Sigmoid colon (tissue), 7 donors: ENCODE measurements around the gene ATXN10. TPM values are rescaled to one million over a fixed set of nuclear protein-coding genes. Genes with fewer than 3 reads are reported as not detected.

Experiments
- DNase-seq: peaks from one replicate; pipeline ENCODE4 v3.0.0-alpha.2; 2019
- H3K27ac ChIP-seq, 4 donors: fragments of 200-600 bp; sonication (generic); one replicate each; pipeline ENCODE4 v1.5.1; 2016 to 2019; ENCODE audit warnings: mild to moderate bottlenecking in 1 of 4
- H3K27me3 ChIP-seq, 3 donors: fragments of 200-600 bp; sonication (generic); one replicate each; pipeline ENCODE4 v1.5.1; 2019; ENCODE audit warnings: mild to moderate bottlenecking in 1 of 3
- H3K36me3 ChIP-seq, 4 donors: fragments of 200-600 bp; sonication (generic); one replicate each; pipeline ENCODE4 v1.5.1; 2016 to 2019
- H3K4me1 ChIP-seq, 4 donors: fragments of 200-600 bp; sonication (generic); one replicate each; pipeline ENCODE4 v1.5.1; 2017 to 2019
- H3K4me3 ChIP-seq, 4 donors: fragments of 200-600 bp; sonication (generic); one replicate each; pipeline ENCODE4 v1.5.1; 2017 to 2019; ENCODE audit warnings: mild to moderate bottlenecking in 2 of 4, moderate library complexity in 1 of 4
- H3K9me3 ChIP-seq, 4 donors: fragments of 200-600 bp in 3 of 4; sonication (generic) in 3 of 4; one replicate each; pipeline versions ENCODE4 v1.5.1 to v1.6.1; 2013 to 2019
- CTCF ChIP-seq, 4 experiments: fragments of 450-650 bp in 3 of 4; fragments of 200-600 bp in 1 of 4; IDR thresholded peaks; one replicate each; pipeline ENCODE4 v1.5.1; 2016 to 2019; ENCODE audit warnings: antibody characterized with exemption in 4 of 4, mild to moderate bottlenecking in 3 of 4, moderate library complexity in 2 of 4
- EP300 ChIP-seq, 4 donors: sonication (generic); formaldehyde crosslinking; IDR thresholded peaks; one replicate each; pipeline ENCODE4 v1.6.1; 2017; ENCODE audit warnings: antibody characterized with exemption in 4 of 4
- POLR2A ChIP-seq, 2 donors: fragments of 450-650 bp; IDR thresholded peaks; one replicate each; pipeline ENCODE4 v1.6.1; 2016; ENCODE audit warnings: antibody characterized with exemption in 2 of 2, mild to moderate bottlenecking in 2 of 2, moderate library complexity in 2 of 2
- POLR2AphosphoS5 ChIP-seq, 4 donors: sonication (generic); formaldehyde crosslinking; IDR thresholded peaks; one replicate each; pipeline ENCODE4 v1.6.1; 2017; ENCODE audit warnings: antibody characterized with exemption in 4 of 4
- WGBS, 2 donors: extraction: QIAGEN DNeasy Blood & Tissue Kit; methylation state at CpG; one replicate each; pipeline ENCODE4 v1.1.7; 2013; 5-methylcytosine and 5-hydroxymethylcytosine counted together
- intact Hi-C: fragments of 100-400 bp; cut with DNase I; formaldehyde crosslinking; loops from one replicate; pipeline ENCODE4 v1.15.1; 2023
- polyA plus RNA-seq, 3 donors: library from polyadenylated mRNA; stranded (reverse); fragments of 200-250 nt; gene quantifications; one replicate each; pipeline ENCODE4 v1.2.3, GENCODE V29; 2013
- total RNA-seq, 4 donors: library from RNA; depleted of rRNA; stranded (reverse); fragments of >200 nt; gene quantifications; one replicate each; pipeline ENCODE4 v1.1.0, GENCODE V29; 2016
- donor health status: healthy with polysubstance abuse.
- donor health status: Bipolar disorder and iron deficiency.
- donor health status: healthy.

ATXN10 gene
- total and polyA plus RNA-seq, 7 donors: 37.9 to 187 (median 160) TPM

DNA sequence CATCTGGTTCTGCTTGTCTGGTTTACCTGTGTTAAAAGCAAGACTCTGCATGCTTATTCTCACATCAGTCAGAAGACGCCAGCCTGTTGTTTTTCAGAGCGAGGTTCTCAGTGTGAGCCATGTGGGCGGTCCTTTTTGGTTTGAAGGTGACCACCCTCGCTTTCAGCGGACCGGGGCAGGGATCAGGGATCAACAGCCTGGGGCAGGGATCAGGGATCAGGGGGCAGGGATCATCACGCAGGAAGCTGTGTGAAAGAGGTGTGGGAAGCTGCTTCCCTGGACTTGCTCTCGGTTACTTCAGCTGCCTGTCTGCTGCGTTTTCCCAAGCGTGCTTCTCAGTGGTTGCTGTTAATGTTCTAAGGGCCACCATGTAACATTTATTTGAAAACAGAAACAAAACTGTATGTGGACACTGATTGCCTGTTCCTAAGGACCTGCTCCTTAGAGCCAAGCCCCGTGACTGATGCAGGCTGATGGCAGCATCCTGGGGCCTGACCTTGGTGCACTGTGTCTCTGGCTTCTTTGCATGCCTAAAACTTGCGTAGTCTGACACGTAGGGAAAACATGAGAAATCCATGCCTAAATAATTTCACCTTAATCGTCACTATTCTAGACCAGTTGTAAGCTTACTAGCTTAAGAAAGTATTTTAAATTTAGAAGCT lies 146.9 kb downstream of the ATXN10 start:
- H3K4me1 ChIP-seq: peaks cover 0 to 24% (median 12%) of the 10 kb centered on the region in 4 donors
- no peaks in the 10 kb centered on the region for H3K27me3 ChIP-seq
- no peak for TF ChIP-seq POLR2A (IDR thresholded peaks at IDR 0.05)
- peak in 1 of 4 donors; percentile 18 for TF ChIP-seq EP300 (IDR thresholded peaks at IDR 0.05)
- TF ChIP-seq POLR2AphosphoS5 (IDR thresholded peaks at IDR 0.05): peak in 3 of 4 donors; percentile 48 to 84 (median 79)
- no peak for TF ChIP-seq CTCF (IDR thresholded peaks at IDR 0.05)
- H3K36me3 ChIP-seq: peaks cover 0 to 14% (median 5%) of the 10 kb centered on the region in 4 donors
- H3K9me3 ChIP-seq: no peaks in the 10 kb centered on the region
- no peak for DNase-seq
- WGBS, 2 donors: 92 to 94% methylated on average over 14 of the region's 14 CpGs
- intact Hi-C loops: no loop called here
- H3K27ac ChIP-seq: peak overlapping the region in 3 of 4 donors; percentile 59 to 78 (median 60)
- H3K4me3 ChIP-seq: no peak overlapping the region

GRCh38 chr22:45819305-45819704 lies 147.7 kb downstream of the ATXN10 start:
- no peak for DNase-seq
- no peaks in the 10 kb centered on the region for H3K9me3 ChIP-seq
- TF ChIP-seq POLR2AphosphoS5 (IDR thresholded peaks at IDR 0.05) (no peak), POLR2A (IDR thresholded peaks at IDR 0.05) (no peak), EP300 (IDR thresholded peaks at IDR 0.05) (no peak), CTCF (IDR thresholded peaks at IDR 0.05) (no peak)
- H3K4me1 ChIP-seq: peaks cover 0 to 24% (median 12%) of the 10 kb centered on the region in 4 donors
- H3K36me3 ChIP-seq: peaks cover 0 to 11% (median 4%) of the 10 kb centered on the region in 4 donors
- no peaks in the 10 kb centered on the region for H3K27me3 ChIP-seq
- H3K4me3 ChIP-seq: no peak overlapping the region
- WGBS, 2 donors: 93 to 97% methylated on average over 5 of the region's 5 CpGs
- intact Hi-C loops: no loop called here
- H3K27ac ChIP-seq: peak overlapping the region in 2 of 4 donors; percentile 60 to 78

- Histone ChIP-seq H3K27ac (no peak overlapping the region), H3K4me3 (no peak overlapping the region), H3K27me3 (no peaks in the 10 kb centered on the region), H3K9me3 (no peaks in the 10 kb centered on the region), H3K4me1 (peaks cover 0 to 11% (median 4%) of the 10 kb centered on the region in 4 donors), H3K36me3 (no peaks in the 10 kb centered on the region)
- intact Hi-C loops: no loop called here
- 64 to 89% methylated on average over 6 of the region's 6 CpGs for WGBS, 2 donors
- no peak for DNase-seq
- TF ChIP-seq POLR2AphosphoS5 (IDR thresholded peaks at IDR 0.05): no peak
- no peak for TF ChIP-seq CTCF (IDR thresholded peaks at IDR 0.05)
- no peak for TF ChIP-seq POLR2A (IDR thresholded peaks at IDR 0.05)
- no peak for TF ChIP-seq EP300 (IDR thresholded peaks at IDR 0.05)
These were observed 151.7 kb downstream of the ATXN10 start for GRCh38 chr22:45823336-45823735.

- WGBS, 2 donors: 73 to 92% methylated on average over 2 of the region's 2 CpGs
- intact Hi-C loops: no loop called here
- TF ChIP-seq EP300 (IDR thresholded peaks at IDR 0.05) (no peak), POLR2A (IDR thresholded peaks at IDR 0.05) (no peak), CTCF (IDR thresholded peaks at IDR 0.05) (no peak), POLR2AphosphoS5 (IDR thresholded peaks at IDR 0.05) (no peak)
- Histone ChIP-seq H3K4me3 (no peak overlapping the region), H3K27ac (no peak overlapping the region), H3K9me3 (no peaks in the 10 kb centered on the region), H3K36me3 (no peaks in the 10 kb centered on the region), H3K27me3 (no peaks in the 10 kb centered on the region), H3K4me1 (peaks cover 0 to 13% (median 0%) of the 10 kb centered on the region in 4 donors)
- no peak for DNase-seq
These were observed 154.9 kb downstream of the ATXN10 start for GRCh38 chr22:45826520-45826919.
